Aorta (tissue), 5 donors: ENCODE measurements around the gene CPA1. TPM values are rescaled to one million over a fixed set of nuclear protein-coding genes. Genes with fewer than 3 reads are reported as not detected.
A peak's percentile ranks its signal among the peaks of the same experiment; 100 is the strongest.
"Not testable (repeated sequence)": the region's sequence is repeated elsewhere in the genome, so short reads cannot be mapped to it uniquely, and the experiment has no call there.

ENCODE experiments used
- ATAC-seq: fragments of 200-7000 bp; cut with Tn5 transposase; one replicate; pipeline ENCODE4 v1.9.1; 2022; ENCODE audit warnings: moderate library complexity; ENCODE audit not compliant: low FRiP score
- DNase-seq, 2 donors: peaks; one replicate each; pipeline ENCODE4 v3.0.0-alpha.2; 2020
- H3K27ac ChIP-seq, 2 donors: one replicate each; pipeline ENCODE4 v1.5.1; 2013; ENCODE audit warnings: low read length in 2 of 2, mild to moderate bottlenecking in 2 of 2, moderate library complexity in 2 of 2, control low read depth in 1 of 2, inconsistent platforms in 1 of 2, low read depth in 1 of 2
- H3K27me3 ChIP-seq, 2 donors: one replicate each; pipeline ENCODE4 v1.6.1; 2013; ENCODE audit warnings: control low read depth in 1 of 2, low read length in 1 of 2, mild to moderate bottlenecking in 1 of 2, moderate library complexity in 1 of 2; ENCODE audit not compliant: insufficient read depth in 2 of 2, control insufficient read depth in 1 of 2
- H3K36me3 ChIP-seq, 2 donors: one replicate each; pipeline ENCODE4 v1.6.1; 2013; ENCODE audit warnings: control low read depth in 1 of 2, low read length in 1 of 2, mild to moderate bottlenecking in 1 of 2; ENCODE audit not compliant: insufficient read depth in 2 of 2, control insufficient read depth in 1 of 2
- H3K4me1 ChIP-seq, 2 donors: one replicate each; pipeline ENCODE4 v1.6.1; 2013; ENCODE audit warnings: low read length in 2 of 2, control low read depth in 1 of 2, mild to moderate bottlenecking in 1 of 2, moderate library complexity in 1 of 2; ENCODE audit not compliant: insufficient read depth in 2 of 2, control insufficient read depth in 1 of 2
- H3K4me3 ChIP-seq, 2 donors: one replicate each; pipeline ENCODE4 v1.5.1; 2013; ENCODE audit warnings: low read length in 2 of 2, control low read depth in 1 of 2, mild to moderate bottlenecking in 1 of 2
- H3K9me3 ChIP-seq: one replicate; pipeline ENCODE4 v1.6.1; 2013; ENCODE audit warnings: mild to moderate bottlenecking, low read length; ENCODE audit not compliant: control insufficient read depth
- WGBS, 2 donors: extraction: QIAGEN DNeasy Blood & Tissue Kit; methylation state at CpG; one replicate each; pipeline ENCODE4 v1.1.7; 2013; 5-methylcytosine and 5-hydroxymethylcytosine counted together
- intact Hi-C, 2 donors: fragments of 100-400 bp; cut with DNase I; formaldehyde crosslinking; loops; one replicate each; pipeline versions ENCODE4 v1.14.2 to v1.15.0; 2022
- polyA plus RNA-seq, 2 donors: library from polyadenylated mRNA; stranded (reverse); fragments of 200-250 nt; gene quantifications; one replicate each; pipeline ENCODE4 v1.2.3, GENCODE V29; 2013
- total RNA-seq, 2 donors: library from RNA; stranded (reverse); fragmentation: NEBNext Ultra II Directional; extraction: Animal tissue kit (Norgen Biotek cat#: 25700); gene quantifications; one replicate each; pipeline ENCODE4 v1.2.1, GENCODE V29; 2021
- donor health status: healthy with polysubstance abuse.
- donor health status: Bipolar disorder and iron deficiency.
- donor health status: DM: no; HTN: no; CAD: no.
- donor health status: DM: no; HTN: no; CAD: no.
- donor health status: DM: yes; HTN: yes; CAD: no.

Gene CPA1
- total and polyA plus RNA-seq, 4 donors = 3.6 to 9.4 (median 6.2) TPM

DNA sequence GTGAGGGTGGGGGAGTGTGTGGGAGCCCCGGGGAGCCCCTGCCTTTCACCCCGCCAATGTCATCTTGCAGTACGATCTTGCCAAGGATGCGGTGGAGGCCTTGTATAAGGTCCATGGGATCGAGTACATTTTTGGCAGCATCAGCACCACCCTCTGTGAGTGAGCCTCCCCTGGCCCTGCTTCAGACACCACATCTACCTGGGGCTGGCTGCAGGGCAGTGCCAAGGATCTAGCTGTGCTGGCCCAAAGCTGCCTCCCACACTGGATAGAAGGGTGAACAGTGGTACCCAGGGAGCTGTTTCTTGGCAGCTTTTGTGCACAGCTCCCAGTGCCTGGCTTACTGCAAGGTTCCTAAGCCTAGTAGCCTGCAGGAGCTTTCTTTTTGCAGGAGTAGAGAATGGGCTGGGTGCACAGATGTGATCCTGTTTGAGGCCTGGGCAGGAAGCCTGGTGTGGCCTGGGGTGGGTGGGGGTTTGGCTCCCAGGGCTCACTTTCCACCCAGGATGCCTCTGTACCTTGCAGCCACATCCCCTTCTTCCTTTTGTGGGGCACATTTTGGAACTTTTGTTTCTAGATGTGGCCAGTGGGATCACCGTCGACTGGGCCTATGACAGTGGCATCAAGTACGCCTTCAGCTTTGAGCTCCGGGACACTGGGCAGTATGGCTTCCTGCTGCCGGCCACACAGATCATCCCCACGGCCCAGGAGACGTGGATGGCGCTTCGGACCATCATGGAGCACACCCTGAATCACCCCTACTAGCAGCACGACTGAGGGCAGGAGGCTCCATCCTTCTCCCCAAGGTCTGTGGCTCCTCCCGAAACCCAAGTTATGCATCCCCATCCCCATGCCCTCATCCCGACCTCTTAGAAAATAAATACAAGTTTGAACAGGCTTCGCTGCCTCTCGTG, 12.2 kb upstream of the CPA1 start:
- intact Hi-C loops = no loop called here
- H3K27ac ChIP-seq = no peak overlapping the region
- no peak for ATAC-seq
- DNase-seq = no peak
- no peak overlapping the region for H3K4me3 ChIP-seq
- H3K4me1 ChIP-seq = no peaks in the 10 kb centered on the region
- 86 to 93% methylated on average over 19 of the region's 19 CpGs for WGBS, 2 donors
- H3K9me3 ChIP-seq = no peaks in the 10 kb centered on the region
- H3K27me3 ChIP-seq = no peaks in the 10 kb centered on the region
- no peaks in the 10 kb centered on the region for H3K36me3 ChIP-seq

DNA sequence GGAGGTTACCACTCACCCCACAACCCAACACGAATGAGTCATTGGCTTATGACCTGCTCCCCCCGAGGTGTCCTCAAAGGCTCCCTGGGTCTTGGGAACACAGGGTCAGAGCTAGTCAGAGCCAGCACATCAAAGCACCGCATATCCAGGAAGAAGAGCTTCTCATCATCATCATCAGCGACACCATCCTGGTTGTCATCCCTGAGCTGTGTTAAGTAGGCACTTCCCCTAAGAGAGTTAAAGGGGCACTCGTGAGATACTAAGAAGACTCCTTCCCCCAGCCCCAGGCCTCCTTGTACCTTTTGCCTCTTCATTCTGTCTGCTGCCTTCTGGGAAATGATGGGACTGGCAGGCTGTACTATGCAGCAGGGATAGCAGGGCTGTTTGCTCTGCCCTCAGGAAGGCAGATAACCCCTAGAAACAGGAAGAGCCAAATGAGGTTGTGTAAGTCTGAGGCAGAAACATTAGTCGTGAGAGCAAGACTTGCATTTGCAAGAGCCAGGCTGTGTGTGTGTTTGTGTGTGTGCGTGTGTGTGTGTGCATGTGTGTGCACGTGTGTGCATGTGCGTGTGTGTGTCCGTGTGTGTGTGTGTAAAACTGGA, 11.1 kb upstream of the CPA1 start:
- DNase-seq (peak in 1 of 2 donors; percentile 71), ATAC-seq (no peak)
- H3K27ac ChIP-seq = no peak overlapping the region
- intact Hi-C loops = no loop called here
- H3K4me1 ChIP-seq = no peaks in the 10 kb centered on the region
- H3K4me3 ChIP-seq = no peak overlapping the region
- no peaks in the 10 kb centered on the region for H3K27me3 ChIP-seq
- no peaks in the 10 kb centered on the region for H3K9me3 ChIP-seq
- WGBS, 2 donors = 34% methylated on average over 10 of the region's 10 CpGs
- H3K36me3 ChIP-seq = no peaks in the 10 kb centered on the region

DNA sequence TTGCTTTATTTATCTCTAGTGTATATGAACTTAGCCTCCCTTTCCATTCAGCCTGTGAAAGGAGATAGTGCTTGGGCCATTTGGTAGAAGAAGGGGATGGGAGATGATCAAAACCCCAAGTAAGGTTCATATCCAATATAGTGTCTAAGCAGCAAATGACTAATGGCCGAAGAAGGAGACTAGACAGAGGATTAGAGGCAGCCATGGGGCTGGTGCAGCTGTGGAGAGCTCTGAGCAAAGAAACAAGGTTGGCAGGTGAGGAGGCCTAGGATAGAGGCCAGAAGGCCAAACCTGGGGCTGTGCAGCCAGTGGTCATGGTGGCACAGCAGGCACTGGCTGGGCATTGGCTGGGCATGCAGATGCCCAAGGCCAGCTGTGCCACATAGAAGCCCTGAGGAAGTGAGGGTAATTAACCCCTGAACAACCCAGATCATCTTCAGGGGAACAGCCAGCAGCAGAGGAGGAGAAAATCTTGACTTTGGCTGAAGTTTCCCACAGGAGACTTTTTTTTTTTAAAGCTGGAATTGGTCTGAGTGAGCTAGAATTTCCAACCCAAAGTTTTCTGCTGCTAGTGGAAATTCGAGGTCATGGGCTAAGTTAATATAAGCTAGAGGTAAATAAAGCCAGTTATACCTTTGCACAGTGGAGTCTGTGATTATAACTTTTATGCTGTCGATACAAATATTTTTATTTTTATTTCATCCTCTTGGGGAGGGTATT, 10.3 kb upstream of the CPA1 start:
- H3K27ac ChIP-seq = no peak overlapping the region
- no peak for DNase-seq
- intact Hi-C loops = no loop called here

DNA sequence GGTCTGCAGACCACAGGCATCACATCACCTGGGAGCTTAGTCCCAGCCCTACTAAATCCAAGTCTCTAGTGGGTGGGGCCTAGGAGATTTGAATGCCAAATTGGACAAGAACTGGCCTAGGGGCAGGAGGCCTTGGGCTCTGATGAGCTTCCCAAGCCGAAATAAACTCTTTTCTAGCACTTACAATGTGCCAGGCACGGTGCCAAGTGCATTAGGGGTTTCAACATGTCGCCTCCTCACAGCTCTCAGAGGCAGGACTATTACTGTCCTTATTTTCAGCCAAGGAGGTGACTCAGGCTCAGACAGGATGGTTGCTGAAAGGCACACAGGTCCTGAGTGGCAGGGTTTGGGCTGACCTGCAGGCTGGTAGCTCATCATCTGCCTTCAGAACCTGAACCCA, 9.2 kb upstream of the CPA1 start:
- H3K4me1 ChIP-seq = no peaks in the 10 kb centered on the region
- intact Hi-C loops = no loop called here
- no peaks in the 10 kb centered on the region for H3K36me3 ChIP-seq
- 36 to 44% methylated on average over 3 of the region's 3 CpGs for WGBS, 2 donors
- ATAC-seq = no peak
- H3K27me3 ChIP-seq = no peaks in the 10 kb centered on the region
- DNase-seq = peak; percentile 74 to 88
- no peak overlapping the region for H3K4me3 ChIP-seq
- H3K9me3 ChIP-seq = no peaks in the 10 kb centered on the region
- H3K27ac ChIP-seq = peak overlapping the region; percentile 15 to 34

More for the DNA sequence above, 10.3 kb upstream of the CPA1 start:
- no peak overlapping the region for H3K4me3 ChIP-seq
- no peak for ATAC-seq
- WGBS, 2 donors = 15 to 19% methylated on average over 3 of the region's 3 CpGs
- no peaks in the 10 kb centered on the region for H3K27me3 ChIP-seq
- no peaks in the 10 kb centered on the region for H3K36me3 ChIP-seq
- H3K9me3 ChIP-seq = no peaks in the 10 kb centered on the region
- H3K4me1 ChIP-seq = no peaks in the 10 kb centered on the region

DNA sequence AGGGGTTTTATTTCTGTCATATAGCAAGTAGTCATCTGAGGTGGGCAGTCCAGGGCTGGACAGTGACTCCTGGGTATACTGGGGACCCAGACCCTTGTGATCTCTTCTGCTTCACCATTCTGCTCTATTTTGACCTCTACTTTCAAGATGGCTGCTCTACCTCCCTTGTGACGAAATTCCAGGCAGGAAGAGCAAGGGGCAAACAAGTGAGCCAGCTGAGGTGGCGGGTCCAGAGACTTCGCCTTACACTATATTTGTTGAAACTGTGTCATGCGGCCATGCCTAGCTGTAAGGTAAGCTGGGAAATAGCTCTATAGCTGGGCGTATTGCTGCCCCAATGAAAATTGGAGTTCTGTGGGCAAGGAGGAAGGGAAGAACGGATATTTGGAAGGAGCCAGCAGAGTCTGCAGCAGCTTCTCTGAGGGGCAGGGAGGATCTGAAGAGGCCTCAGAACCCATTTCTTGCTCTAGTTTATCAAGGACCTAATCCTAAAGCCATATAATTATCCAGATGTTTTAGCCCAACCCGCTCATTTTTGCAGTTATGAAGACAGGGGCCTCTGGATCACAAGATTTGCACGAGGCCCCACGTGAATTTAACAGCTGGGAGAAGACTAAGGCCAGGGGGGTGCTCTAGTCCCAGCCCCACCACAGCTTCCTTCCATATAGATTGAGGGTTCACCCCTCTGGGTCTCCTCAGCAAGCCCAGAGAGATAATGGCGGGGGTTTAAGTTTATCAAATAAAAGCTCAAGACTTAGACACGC, 7.7 kb upstream of the CPA1 start:
- intact Hi-C loops = no loop called here
- H3K27me3 ChIP-seq = no peaks in the 10 kb centered on the region
- no peaks in the 10 kb centered on the region for H3K4me1 ChIP-seq
- no peaks in the 10 kb centered on the region for H3K36me3 ChIP-seq
- no peak for ATAC-seq
- no peak overlapping the region for H3K4me3 ChIP-seq
- H3K27ac ChIP-seq = peak overlapping the region; percentile 87 to 100
- WGBS, 2 donors = 74 to 76% methylated on average over 11 of the region's 11 CpGs
- no peak for DNase-seq
- no peaks in the 10 kb centered on the region for H3K9me3 ChIP-seq

DNA sequence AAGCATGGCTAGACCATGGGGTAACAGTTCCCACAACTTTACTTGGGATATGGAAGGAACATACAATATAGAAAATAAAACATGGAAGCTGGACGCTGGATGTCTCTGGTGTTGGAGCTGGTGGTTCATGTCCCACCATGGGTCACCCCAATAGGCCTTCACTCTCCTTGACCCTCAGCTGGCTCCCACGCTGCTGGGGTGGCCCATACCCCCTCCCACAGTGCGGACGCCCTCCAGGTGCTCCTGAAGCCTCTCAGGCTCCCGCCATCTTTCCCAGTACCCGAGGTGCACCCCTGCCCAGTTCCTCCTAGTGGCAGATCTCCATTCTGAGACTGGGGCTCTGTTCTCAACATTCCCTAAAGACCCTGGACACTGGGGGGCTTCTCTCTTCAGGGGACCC, 5.8 kb upstream of the CPA1 start:
- WGBS, 2 donors = 96 to 97% methylated on average over 6 of the region's 6 CpGs
- H3K9me3 ChIP-seq = no peaks in the 10 kb centered on the region
- no peaks in the 10 kb centered on the region for H3K36me3 ChIP-seq
- no peaks in the 10 kb centered on the region for H3K4me1 ChIP-seq
- no peak overlapping the region for H3K4me3 ChIP-seq
- ATAC-seq (no peak), DNase-seq (no peak)
- intact Hi-C loops = no loop called here
- no peaks in the 10 kb centered on the region for H3K27me3 ChIP-seq
- peak overlapping the region; percentile 95 to 100 for H3K27ac ChIP-seq

DNA sequence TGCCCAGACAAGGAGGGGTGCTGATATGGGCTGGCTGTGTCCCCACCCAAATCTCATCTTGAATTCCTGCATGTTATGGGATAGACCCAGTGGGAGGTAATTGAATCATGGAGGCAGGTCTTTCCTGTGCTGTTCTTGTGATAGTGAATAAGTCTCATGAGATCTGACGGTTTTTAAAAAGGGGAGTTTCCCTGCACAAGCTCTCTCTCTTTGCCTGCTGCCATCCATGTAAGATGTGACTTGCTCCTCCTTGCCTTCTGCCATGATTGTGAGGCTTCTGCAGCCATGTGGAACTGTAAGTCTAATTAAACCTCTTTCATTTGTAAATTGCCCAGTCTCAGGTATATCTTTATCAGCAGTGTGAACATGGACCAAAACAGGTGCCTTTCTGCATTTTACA, 3.8 kb upstream of the CPA1 start:
- H3K27ac ChIP-seq, ATAC-seq, intact Hi-C loops, H3K27me3 ChIP-seq, H3K9me3 ChIP-seq, DNase-seq, H3K4me3 ChIP-seq, H3K36me3 ChIP-seq, H3K4me1 ChIP-seq: not testable (repeated sequence)
- 64 to 97% methylated on average over 1 of the region's 1 CpG for WGBS, 2 donors

DNA sequence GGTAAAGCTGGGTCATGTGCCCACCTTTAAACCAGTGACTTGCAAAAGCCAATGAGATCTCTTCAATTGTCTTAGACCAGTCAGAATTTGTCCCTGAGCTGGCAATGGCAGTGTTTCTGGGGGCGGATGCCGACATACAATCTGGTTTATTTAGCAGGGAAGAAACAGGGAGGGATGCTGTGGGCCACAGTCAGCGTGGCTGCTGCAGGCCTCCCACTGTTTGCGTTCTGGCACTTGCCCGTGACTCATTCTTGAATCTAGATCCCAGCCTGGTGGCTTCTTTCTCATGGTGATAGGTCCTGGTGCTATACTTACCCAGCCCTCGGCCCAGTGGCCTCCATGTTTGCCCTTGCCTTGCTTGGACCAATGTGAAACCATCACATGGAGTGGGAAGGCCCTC, 3.1 kb upstream of the CPA1 start:
- H3K27ac ChIP-seq = no peak overlapping the region
- no peaks in the 10 kb centered on the region for H3K27me3 ChIP-seq
- intact Hi-C loops = no loop called here
- H3K36me3 ChIP-seq = no peaks in the 10 kb centered on the region
- H3K9me3 ChIP-seq = no peaks in the 10 kb centered on the region
- H3K4me3 ChIP-seq = no peak overlapping the region
- no peaks in the 10 kb centered on the region for H3K4me1 ChIP-seq
- 83 to 85% methylated on average over 6 of the region's 6 CpGs for WGBS, 2 donors
- ATAC-seq (no peak), DNase-seq (no peak)
